IMR-90 (cell line): ENCODE results near the gene OTUB2. TPM values are rescaled to one million over a fixed set of nuclear protein-coding genes. Genes with fewer than 3 reads are reported as not detected.

ENCODE experiments used
- ATAC-seq: fragments of 200-7000 bp; cut with Tn5 transposase; 2 replicates; pipeline ENCODE4 v1.9.1; 2020; ENCODE audit warnings: low read depth, mild to moderate bottlenecking, moderate library complexity
- BruUV-seq: library from RNA; stranded (reverse); fragments of 400-500 nt; replicated peaks from 2 replicates; lab custom pipeline; 2021; lab: Mats Ljungman, UMichigan
- CTCF ChIA-PET: fragments of 300-600 bp; formaldehyde crosslinking; extraction: SDS; loops from one replicate; lab custom pipeline; 2021; ENCODE audit warnings: antibody characterized with exemption; lab: Yijun Ruan, JAX
- POLR2A ChIA-PET: fragments of 300-600 bp; sonication (Branson Sonifier 250); formaldehyde crosslinking; loops from one replicate; lab custom pipeline; 2022; ENCODE audit warnings: antibody characterized with exemption; ENCODE audit not compliant: unreplicated experiment; lab: Charles Lee
- DNase-seq: peaks from one replicate; pipeline ENCODE4 v3.0.0; 2013
- H2AFZ ChIP-seq: replicated peaks from 2 replicates; pipeline ENCODE3; 2013; ENCODE audit warnings: low read length, mild to moderate bottlenecking; ENCODE audit not compliant: poor library complexity
- H2AK5ac ChIP-seq: 2 replicates; pipeline ENCODE4 v1.6.1; 2013; ENCODE audit warnings: low read depth, low read length, inconsistent platforms
- H2AK9ac ChIP-seq: replicated peaks from 2 replicates; pipeline ENCODE3; 2013; ENCODE audit warnings: mild to moderate bottlenecking, low read depth, low read length, moderate library complexity; ENCODE audit not compliant: poor library complexity
- H2BK120ac ChIP-seq: 2 replicates; pipeline ENCODE4 v1.6.1; 2013; ENCODE audit warnings: low read depth, low read length, inconsistent platforms
- H2BK15ac ChIP-seq: 3 replicates; pipeline ENCODE4 v1.6.1; 2013; ENCODE audit warnings: low read depth, low read length, inconsistent platforms
- H2BK20ac ChIP-seq: 2 replicates; pipeline ENCODE4 v1.6.1; 2013; ENCODE audit warnings: low read depth, mild to moderate bottlenecking, inconsistent platforms, low read length, moderate library complexity
- H2BK5ac ChIP-seq: 2 replicates; pipeline ENCODE4 v1.6.1; 2013; ENCODE audit warnings: mild to moderate bottlenecking, low read depth, low read length, inconsistent platforms; ENCODE audit not compliant: poor library complexity, severe bottlenecking
- H3K14ac ChIP-seq: replicated peaks from 2 replicates; pipeline ENCODE4 v1.6.1; 2013; ENCODE audit warnings: low read depth, low read length, inconsistent platforms
- H3K18ac ChIP-seq: 2 replicates; pipeline ENCODE4 v1.6.1; 2013; ENCODE audit warnings: low read depth, low read length, control low read depth
- H3K23ac ChIP-seq: 2 replicates; pipeline ENCODE4 v1.6.1; 2013; ENCODE audit warnings: low read depth, low read length, inconsistent platforms
- H3K27ac ChIP-seq: 2 replicates; pipeline ENCODE4 v1.5.1; 2013; ENCODE audit warnings: mild to moderate bottlenecking, control low read depth, low read length; ENCODE audit not compliant: insufficient read depth
- H3K27me3 ChIP-seq: 2 replicates; pipeline ENCODE4 v1.6.1; 2013; ENCODE audit warnings: low read length; ENCODE audit not compliant: control insufficient read depth, insufficient read depth
- H3K36me3 ChIP-seq: 2 replicates; pipeline ENCODE4 v1.6.1; 2013; ENCODE audit warnings: low read length, mixed read lengths; ENCODE audit not compliant: control insufficient read depth, insufficient read depth
- H3K4ac ChIP-seq: 2 replicates; pipeline ENCODE4 v1.6.1; 2013; ENCODE audit warnings: low read depth, low read length, inconsistent platforms
- H3K4me1 ChIP-seq: 2 replicates; pipeline ENCODE4 v1.6.1; 2013; ENCODE audit warnings: low read length, mixed read lengths; ENCODE audit not compliant: control insufficient read depth, insufficient read depth
- H3K4me2 ChIP-seq: 2 replicates; pipeline ENCODE4 v1.6.1; 2013; ENCODE audit warnings: low read depth, mild to moderate bottlenecking, control low read depth, low read length, moderate library complexity
- H3K4me3 ChIP-seq: 2 replicates; pipeline ENCODE4 v1.5.1; 2013; ENCODE audit warnings: low read depth, mild to moderate bottlenecking, control low read depth, low read length, moderate library complexity; ENCODE audit not compliant: insufficient read depth
- H3K56ac ChIP-seq: 2 replicates; pipeline ENCODE4 v1.6.1; 2013; ENCODE audit warnings: low read length, inconsistent platforms; ENCODE audit not compliant: insufficient read depth; ENCODE audit errors: extremely low read depth
- H3K79me1 ChIP-seq, 2 experiments: 2 replicates each; pipeline ENCODE4 v1.6.1; 2013; ENCODE audit warnings: low read length in 2 of 2, inconsistent platforms in 1 of 2, low read depth in 1 of 2
- H3K9ac ChIP-seq: 2 replicates; pipeline ENCODE4 v1.6.1; 2013; ENCODE audit warnings: low read depth, low read length, control low read depth
- H3K9me1 ChIP-seq: 2 replicates; pipeline ENCODE4 v1.6.1; 2013; ENCODE audit warnings: low read length, inconsistent platforms; ENCODE audit not compliant: insufficient read depth
- H3K9me3 ChIP-seq: 2 replicates; pipeline ENCODE4 v1.6.1; 2013; ENCODE audit warnings: low read length; ENCODE audit not compliant: control insufficient read depth, insufficient read depth
- H4K20me1 ChIP-seq: 2 replicates; pipeline ENCODE4 v1.6.1; 2013; ENCODE audit warnings: low read length, inconsistent platforms; ENCODE audit not compliant: insufficient read depth
- H4K5ac ChIP-seq: 2 replicates; pipeline ENCODE4 v1.6.1; 2013; ENCODE audit warnings: mild to moderate bottlenecking, low read depth, low read length, control low read depth
- H4K8ac ChIP-seq, 2 experiments: 2 replicates each; pipeline ENCODE4 v1.6.1; 2013; ENCODE audit warnings: low read depth in 2 of 2, low read length in 2 of 2, control low read depth in 1 of 2, inconsistent platforms in 1 of 2
- H4K91ac ChIP-seq: 2 replicates; pipeline ENCODE4 v1.6.1; 2013; ENCODE audit warnings: low read depth, low read length, inconsistent platforms; ENCODE audit not compliant: insufficient read depth
- BHLHE40 ChIP-seq: fragments of 150-350 bp; IDR thresholded peaks from 2 replicates; pipeline ENCODE4 v1.6.1; 2016; ENCODE audit warnings: mild to moderate bottlenecking, low read depth, low read length
- CEBPB ChIP-seq: IDR thresholded peaks from 2 replicates; pipeline ENCODE4 v1.6.1; 2012; ENCODE audit warnings: low read depth, low read length, improper control_type of control experiment
- CHD1 ChIP-seq: IDR thresholded peaks from 2 replicates; pipeline ENCODE4 v1.6.1; 2012; ENCODE audit warnings: low read depth, low read length, improper control_type of control experiment
- ELK1 ChIP-seq: fragments of 150-350 bp; IDR thresholded peaks from 2 replicates; pipeline ENCODE4 v1.6.1; 2016; ENCODE audit warnings: low read depth, mild to moderate bottlenecking, low read length, moderate library complexity, borderline replicate concordance
- FOS ChIP-seq: fragments of 150-350 bp; IDR thresholded peaks from 2 replicates; pipeline ENCODE4 v1.6.1; 2016; ENCODE audit warnings: low read depth, low read length
- MAFK ChIP-seq: IDR thresholded peaks from 2 replicates; pipeline ENCODE4 v1.6.1; 2012; ENCODE audit warnings: low read depth, low read length, improper control_type of control experiment
- MAZ ChIP-seq: IDR thresholded peaks from 2 replicates; pipeline ENCODE4 v1.6.1; 2012; ENCODE audit warnings: low read depth, mild to moderate bottlenecking, low read length, improper control_type of control experiment, moderate library complexity, borderline replicate concordance
- NFE2L2 ChIP-seq: fragments of 150-350 bp; IDR thresholded peaks from 2 replicates; pipeline ENCODE4 v1.6.1; 2016; ENCODE audit warnings: low read depth, mild to moderate bottlenecking, low read length
- RAD21 ChIP-seq: IDR thresholded peaks from 2 replicates; pipeline ENCODE4 v1.6.1; 2012; ENCODE audit warnings: low read length, improper control_type of control experiment
- RFX5 ChIP-seq: IDR thresholded peaks from 2 replicates; pipeline ENCODE4 v1.8.0; 2012; ENCODE audit warnings: low read depth, mild to moderate bottlenecking, low read length, moderate library complexity
- USF2 ChIP-seq: fragments of 150-350 bp; IDR thresholded peaks from 2 replicates; pipeline ENCODE4 v1.6.1; 2017; ENCODE audit warnings: mild to moderate bottlenecking, antibody characterized with exemption, low read length, low read depth
- WGBS, 2 experiments: methylation state at CpG; one replicate each; pipeline versions ENCODE4 v1.1.5 to v1.1.7; 2013; ENCODE audit warnings: missing lambda C conversion rate in 2 of 2; ENCODE audit not compliant: insufficient read length in 1 of 2; ENCODE audit errors: extremely low coverage in 2 of 2; 5-methylcytosine and 5-hydroxymethylcytosine counted together
- dilution Hi-C: fragments of 300-500 bp; cut with HindIII; formaldehyde crosslinking; loops from one replicate; pipeline ENCODE4 v1.14.3; 2018; ENCODE audit warnings: low sequenced_read_pairs; ENCODE audit not compliant: unreplicated experiment
- in situ Hi-C: fragments of 300-500 bp; cut with MboI; formaldehyde crosslinking; loops from 3 replicates; pipeline ENCODE4 v1.14.3; 2019; ENCODE audit warnings: low sequenced_read_pairs, inconsistent platforms, mixed read lengths
- intact Hi-C: fragments of 100-400 bp; cut with micrococcal nuclease; formaldehyde crosslinking; loops from 2 replicates; pipeline ENCODE4 v1.10.0; 2022
- polyA plus RNA-seq, 3 experiments: library from polyadenylated mRNA; depleted of rRNA; stranded (reverse); fragments of >200 nt; gene quantifications; 2 replicates each; pipeline ENCODE4 v1.2.3, GENCODE V29; 2012; ENCODE audit warnings: low replicate concordance in 1 of 3
- total RNA-seq: library from RNA; depleted of rRNA; stranded (reverse); fragments of >200 nt; gene quantifications from 2 replicates; pipeline ENCODE4 v1.2.3, GENCODE V29; 2012

Gene OTUB2
- total and polyA plus RNA-seq, 2 of the 4 experiments (the other 2 are of a cell fraction): 1.1 to 2.5 TPM

- H4K91ac ChIP-seq: no peak overlapping the region
- H3K14ac ChIP-seq: no peak overlapping the region
- H4K20me1 ChIP-seq: no peaks in the 10 kb centered on the region
- no peak overlapping the region for H2AK9ac ChIP-seq
- H3K18ac ChIP-seq: no peak overlapping the region
- ATAC-seq (no peak), DNase-seq (no peak)
- no peak overlapping the region for H4K8ac ChIP-seq
- no peaks in the 10 kb centered on the region for H3K27me3 ChIP-seq
- H2AFZ ChIP-seq: no peak overlapping the region
- no peak overlapping the region for H2AK5ac ChIP-seq
- no peak overlapping the region for H3K27ac ChIP-seq
- 100% methylated on average over 3 of the region's 14 CpGs; no CpG with 5 or more reads in 1 of the 2 experiments for WGBS, 2 experiments
- no peak overlapping the region for H2BK15ac ChIP-seq
- in situ Hi-C loops (no loop called here), dilution Hi-C loops (no loop called here), intact Hi-C loops (no loop called here)
- 0 out of 4 replicates have a peak, but pooled peaks cover 0 to 4% of the 10 kb centered on the region in 2 experiments for H3K79me1 ChIP-seq
- CTCF ChIA-PET: interaction anchor here (1.1 to 1.7 kb wide), 2 partner anchors 9 to 88 kb away, joined by 6 to 8 read pairs; no protein-coding TSS in a partner anchor
- POLR2A ChIA-PET: no interaction called here
- 0 out of 2 replicates have a peak, but pooled peaks cover 5% of the 10 kb centered on the region for H3K9me1 ChIP-seq
- H3K4me3 ChIP-seq: no peak overlapping the region
- no peaks in the 10 kb centered on the region for H3K9me3 ChIP-seq
- no peak overlapping the region for H2BK5ac ChIP-seq
- no peak overlapping the region for H3K56ac ChIP-seq
- no peak overlapping the region for H2BK120ac ChIP-seq
- H3K9ac ChIP-seq: no peak overlapping the region
- no peaks in the 10 kb centered on the region for H3K36me3 ChIP-seq
- no peaks in the 10 kb centered on the region; the same call in 1 of the 2 replicates for H3K4me1 ChIP-seq
- H3K23ac ChIP-seq: no peak overlapping the region
- no TSS peak for BruUV-seq
- H4K5ac ChIP-seq: no peak overlapping the region
- H3K4me2 ChIP-seq: no peak overlapping the region
- H3K4ac ChIP-seq: no peak overlapping the region
- no peak overlapping the region for H2BK20ac ChIP-seq
- TF ChIP-seq RFX5 (no peak), MAZ (no peak), CEBPB (no peak), FOS (no peak), USF2 (no peak), NFE2L2 (no peak), CHD1 (no peak), MAFK (no peak), ELK1 (no peak), RAD21 (no peak), BHLHE40 (no peak)
These were observed 1.7 kb downstream of the OTUB2 start for GRCh38 chr14:94027566-94028449.
